ENCODE measurements around the gene SLC20A1.

GRCh38 chr2:112708968-112709367 lies 63.2 kb downstream of the SLC20A1 start:
- no peak for TF ChIP-seq CTCF (IDR thresholded peaks at IDR 0.05; ENCODE audit: low read length)
- no peak for TF ChIP-seq EZH2phosphoT487 (IDR thresholded peaks at IDR 0.05; ENCODE audit: low read length)
